ENCODE results near the gene NT5DC4.

NT5DC4 gene

DNA sequence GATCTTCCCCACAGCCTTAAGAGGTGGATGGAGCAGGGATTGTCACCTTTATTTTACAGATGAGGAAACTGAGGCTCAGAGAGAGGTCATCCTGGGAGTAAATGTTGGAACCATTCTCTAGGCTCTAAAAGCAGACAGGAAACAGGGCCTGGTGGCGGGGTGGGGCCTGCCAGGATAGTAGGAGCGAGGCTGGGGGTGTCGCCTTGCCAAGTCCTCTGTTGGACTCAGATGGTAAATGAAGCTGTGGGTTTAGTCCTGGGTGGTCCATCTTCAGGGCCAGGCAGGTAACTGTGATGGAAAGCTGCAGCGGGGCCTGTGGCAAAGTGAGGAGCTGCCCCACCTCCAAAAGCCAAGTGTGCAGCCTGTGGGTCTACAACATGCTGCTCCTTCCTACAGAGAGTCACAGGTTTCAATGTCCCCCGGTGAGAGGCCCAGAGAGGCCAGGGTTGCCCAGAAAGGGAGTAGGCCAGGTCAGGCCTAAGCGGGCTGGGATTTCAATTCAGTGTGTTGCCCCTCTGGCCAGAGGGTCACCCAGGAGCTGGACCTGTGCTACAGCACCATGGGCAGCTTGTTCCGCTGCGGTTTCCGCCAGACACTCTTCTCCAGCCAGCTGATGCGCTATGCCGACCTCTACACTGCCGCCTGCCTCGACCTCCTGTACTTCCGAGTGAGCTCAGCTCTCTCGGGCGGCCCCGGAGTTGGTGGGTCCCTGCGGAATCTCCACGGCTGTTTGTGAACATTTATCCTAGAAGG lies 6.6 kb downstream of the NT5DC4 start:
- no peak overlapping the region for H3K4me3 ChIP-seq (ENCODE audit: low read depth, low read length)
- no peak overlapping the region for H2AFZ ChIP-seq
- no peaks in the 10 kb centered on the region for H3K36me3 ChIP-seq (ENCODE audit: control insufficient read depth, insufficient read depth, low read length)
- H3K27ac ChIP-seq, result no peak overlapping the region
- H3K4me1 ChIP-seq, result peaks cover 5% of the 10 kb centered on the region
- no peak overlapping the region for H3K4me2 ChIP-seq (ENCODE audit: low read length)
- H3K9me3 ChIP-seq (ENCODE audit: control insufficient read depth, low read length), result no peaks in the 10 kb centered on the region
- TF ChIP-seq, protein P1, sequence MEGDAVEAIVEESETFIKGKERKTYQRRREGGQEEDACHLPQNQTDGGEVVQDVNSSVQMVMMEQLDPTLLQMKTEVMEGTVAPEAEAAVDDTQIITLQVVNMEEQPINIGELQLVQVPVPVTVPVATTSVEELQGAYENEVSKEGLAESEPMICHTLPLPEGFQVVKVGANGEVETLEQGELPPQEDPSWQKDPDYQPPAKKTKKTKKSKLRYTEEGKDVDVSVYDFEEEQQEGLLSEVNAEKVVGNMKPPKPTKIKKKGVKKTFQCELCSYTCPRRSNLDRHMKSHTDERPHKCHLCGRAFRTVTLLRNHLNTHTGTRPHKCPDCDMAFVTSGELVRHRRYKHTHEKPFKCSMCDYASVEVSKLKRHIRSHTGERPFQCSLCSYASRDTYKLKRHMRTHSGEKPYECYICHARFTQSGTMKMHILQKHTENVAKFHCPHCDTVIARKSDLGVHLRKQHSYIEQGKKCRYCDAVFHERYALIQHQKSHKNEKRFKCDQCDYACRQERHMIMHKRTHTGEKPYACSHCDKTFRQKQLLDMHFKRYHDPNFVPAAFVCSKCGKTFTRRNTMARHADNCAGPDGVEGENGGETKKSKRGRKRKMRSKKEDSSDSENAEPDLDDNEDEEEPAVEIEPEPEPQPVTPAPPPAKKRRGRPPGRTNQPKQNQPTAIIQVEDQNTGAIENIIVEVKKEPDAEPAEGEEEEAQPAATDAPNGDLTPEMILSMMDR (IDR thresholded peaks at IDR 0.05), result no peak
- no peaks in the 10 kb centered on the region for H3K27me3 ChIP-seq (ENCODE audit: control insufficient read depth, insufficient read depth, low read length)
- no peak overlapping the region for H3K9ac ChIP-seq
- H3K79me2 ChIP-seq, result no peaks in the 10 kb centered on the region

DNA sequence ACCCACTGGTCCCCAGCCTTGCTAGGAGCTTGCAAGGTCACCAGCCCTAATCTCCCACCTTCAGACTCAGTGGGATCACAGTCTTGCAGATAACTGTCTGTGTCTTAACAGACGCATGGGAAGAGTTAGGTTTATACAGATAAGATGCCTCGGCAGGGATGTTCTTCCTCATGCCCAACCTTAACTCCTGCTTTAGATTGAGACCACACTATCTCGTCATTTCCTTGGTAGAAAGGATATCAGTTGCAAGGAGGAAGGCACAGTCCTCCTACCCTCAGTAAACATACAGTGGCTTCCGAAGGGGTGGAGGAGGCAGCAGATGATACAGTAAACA lies 7.2 kb downstream of the NT5DC4 start:
- TF ChIP-seq, protein P1 (IDR thresholded peaks at IDR 0.05), result no peak
- peaks cover 5% of the 10 kb centered on the region for H3K4me1 ChIP-seq
- H3K4me2 ChIP-seq (ENCODE audit: low read length), result no peak overlapping the region
- H3K9ac ChIP-seq, result no peak overlapping the region
- no peaks in the 10 kb centered on the region for H3K27me3 ChIP-seq (ENCODE audit: control insufficient read depth, insufficient read depth, low read length)
- H3K79me2 ChIP-seq, result no peaks in the 10 kb centered on the region
- no peak overlapping the region for H2AFZ ChIP-seq
- no peaks in the 10 kb centered on the region for H3K36me3 ChIP-seq (ENCODE audit: control insufficient read depth, insufficient read depth, low read length)
- no peak overlapping the region for H3K27ac ChIP-seq
- no peak overlapping the region for H3K4me3 ChIP-seq (ENCODE audit: low read depth, low read length)
- no peaks in the 10 kb centered on the region for H3K9me3 ChIP-seq (ENCODE audit: control insufficient read depth, low read length)

DNA sequence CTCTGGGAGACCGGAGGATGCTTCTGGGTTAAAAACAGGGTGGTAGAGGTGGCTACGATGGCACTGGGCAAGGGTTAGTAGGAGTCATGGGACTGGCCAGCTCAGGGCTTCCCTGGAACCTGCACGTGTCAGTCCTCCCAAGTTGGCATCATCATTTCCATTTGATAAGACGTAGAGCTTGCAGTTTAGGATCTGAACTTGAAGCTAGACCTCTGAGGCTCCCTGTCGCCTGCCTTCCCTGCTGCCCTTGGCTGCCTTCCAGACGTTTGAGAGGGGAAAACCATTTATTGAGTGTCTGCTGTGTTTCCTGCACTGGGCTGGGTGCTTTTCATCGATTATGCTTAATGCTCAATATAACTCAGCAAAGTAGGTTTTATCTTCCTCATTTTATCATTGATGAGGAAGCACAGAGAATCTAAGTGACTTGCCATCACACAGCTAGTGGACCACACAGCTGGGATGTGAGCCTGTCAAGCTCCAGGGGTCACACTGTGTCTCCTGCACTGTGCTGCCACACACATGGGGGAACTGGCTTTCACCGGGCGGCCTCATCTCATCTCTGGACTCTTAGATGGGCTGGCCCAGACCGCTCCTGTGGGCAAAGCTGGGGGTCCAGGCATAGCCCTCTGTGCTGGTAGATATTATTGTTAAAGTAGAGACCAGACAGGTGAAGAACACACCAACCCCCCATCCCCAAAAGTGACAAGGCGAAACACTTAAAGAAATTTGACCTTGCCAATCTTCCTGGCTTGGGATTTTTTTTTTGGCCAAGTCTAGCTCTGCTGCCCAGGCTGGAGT lies 7.8 kb downstream of the NT5DC4 start:
- Histone ChIP-seq H3K27me3 (ENCODE audit: control insufficient read depth, insufficient read depth, low read length) (no peaks in the 10 kb centered on the region), H2AFZ (no peak overlapping the region), H3K27ac (no peak overlapping the region), H3K79me2 (no peaks in the 10 kb centered on the region), H3K9ac (no peak overlapping the region), H3K9me3 (ENCODE audit: control insufficient read depth, low read length) (no peaks in the 10 kb centered on the region), H3K4me2 (ENCODE audit: low read length) (no peak overlapping the region), H3K4me3 (ENCODE audit: low read depth, low read length) (no peak overlapping the region), H3K36me3 (ENCODE audit: control insufficient read depth, insufficient read depth, low read length) (no peaks in the 10 kb centered on the region), H3K4me1 (peaks cover 5% of the 10 kb centered on the region)
- TF ChIP-seq, protein P1 (IDR thresholded peaks at IDR 0.05), result no peak

DNA sequence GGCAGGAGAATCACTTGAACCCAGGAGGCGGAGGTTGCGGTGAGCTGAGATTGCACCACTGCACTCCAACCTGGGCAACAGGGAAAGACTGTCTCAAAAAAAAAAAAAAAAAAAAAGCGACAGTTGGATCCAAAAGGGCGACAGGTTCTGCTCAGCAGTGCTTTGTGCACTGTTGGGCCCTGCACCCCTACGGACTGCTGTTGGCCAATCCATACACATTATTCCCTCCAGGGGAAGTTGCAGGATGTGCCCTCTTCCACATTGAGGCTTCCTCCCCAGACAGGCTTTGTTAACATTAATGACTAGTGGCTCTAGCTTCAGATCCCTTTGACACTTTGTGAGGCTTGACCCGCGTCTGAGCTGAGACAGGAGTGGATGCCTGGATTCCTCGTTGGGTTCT lies 9.4 kb downstream of the NT5DC4 start:
- Histone ChIP-seq H3K9ac (no peak overlapping the region), H3K4me1 (peaks cover 5% of the 10 kb centered on the region), H3K9me3 (ENCODE audit: control insufficient read depth, low read length) (no peaks in the 10 kb centered on the region), H3K4me3 (ENCODE audit: low read depth, low read length) (no peak overlapping the region), H3K4me2 (ENCODE audit: low read length) (no peak overlapping the region), H3K36me3 (ENCODE audit: control insufficient read depth, insufficient read depth, low read length) (no peaks in the 10 kb centered on the region), H2AFZ (no peak overlapping the region), H3K79me2 (no peaks in the 10 kb centered on the region), H3K27me3 (ENCODE audit: control insufficient read depth, insufficient read depth, low read length) (no peaks in the 10 kb centered on the region), H3K27ac (no peak overlapping the region)
- TF ChIP-seq, protein P1 (IDR thresholded peaks at IDR 0.05), result no peak

Measured in parathyroid adenoma (tissue), 2 donors.